ENCODE measurements around the gene TMEM35A.
"Not testable (repeated sequence)": the region's sequence is repeated elsewhere in the genome, so short reads cannot be mapped to it uniquely, and the experiment has no call there.

Gene TMEM35A, protein sequence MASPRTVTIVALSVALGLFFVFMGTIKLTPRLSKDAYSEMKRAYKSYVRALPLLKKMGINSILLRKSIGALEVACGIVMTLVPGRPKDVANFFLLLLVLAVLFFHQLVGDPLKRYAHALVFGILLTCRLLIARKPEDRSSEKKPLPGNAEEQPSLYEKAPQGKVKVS

DNA sequence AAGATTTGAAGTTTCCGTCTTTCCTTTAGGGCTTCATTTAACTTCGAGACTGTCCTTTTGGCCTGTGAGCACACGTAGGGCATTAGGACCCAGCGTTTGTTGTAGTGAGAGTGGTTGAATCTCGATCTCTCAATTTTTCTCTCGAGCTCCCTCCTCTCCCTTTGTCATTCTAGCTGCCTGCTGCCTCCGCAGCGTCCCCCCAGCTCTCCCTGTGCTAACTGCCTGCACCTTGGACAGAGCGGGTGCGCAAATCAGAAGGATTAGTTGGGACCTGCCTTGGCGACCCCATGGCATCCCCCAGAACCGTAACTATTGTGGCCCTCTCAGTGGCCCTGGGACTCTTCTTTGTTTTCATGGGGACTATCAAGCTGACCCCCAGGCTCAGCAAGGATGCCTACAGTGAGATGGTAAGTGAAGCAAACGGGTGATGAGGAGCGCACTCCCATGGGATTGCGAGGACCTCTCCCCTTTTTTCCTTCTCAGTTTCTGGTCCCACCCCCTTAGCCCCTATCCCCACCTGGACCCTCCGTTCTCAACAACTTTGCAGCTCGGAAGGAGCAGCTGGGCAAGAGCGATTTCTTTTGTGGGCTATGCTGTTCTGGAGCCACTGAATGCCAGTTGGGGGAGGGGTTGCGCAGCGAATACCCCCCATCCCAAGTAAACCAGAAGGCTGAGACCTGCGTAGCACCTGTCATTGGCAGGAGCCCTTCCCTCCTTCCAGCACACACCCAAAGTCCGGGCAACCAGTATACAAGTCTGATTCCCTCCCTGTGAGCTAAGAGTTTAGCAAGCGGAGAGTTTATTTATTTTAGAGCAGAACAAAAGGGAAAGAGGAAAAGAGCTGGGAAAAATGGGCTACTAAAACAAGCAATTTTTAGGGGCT is at the start of gene TMEM35A:
Gene TMEM35A (plus strand): TSS at position 164 of the 883 bp plus-strand sequence. CDS start 124 bp downstream, at position 288.
- DNase-seq (ENCODE audit: low read depth in 2 of 2) = no peak

DNA sequence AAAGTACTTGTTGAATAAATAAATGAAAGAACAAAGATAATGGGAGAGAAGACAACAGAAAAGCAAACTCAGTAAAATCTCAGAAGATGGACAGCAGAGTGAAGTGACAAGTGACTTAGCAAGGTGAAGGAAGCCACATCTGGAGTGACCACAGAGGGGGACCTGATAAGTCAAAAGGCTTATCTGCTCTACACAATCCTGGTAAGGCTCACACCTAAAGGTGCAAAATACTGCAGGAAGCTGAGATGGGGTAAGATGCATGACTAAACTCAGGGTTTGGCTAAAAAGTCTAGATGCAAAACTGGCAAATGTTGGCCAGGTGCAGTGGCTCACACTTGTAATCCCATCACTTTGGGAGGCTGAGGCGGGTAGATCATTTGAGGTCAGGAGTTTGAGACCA is 49.0 kb upstream of the TMEM35A start:
- DNase-seq (ENCODE audit: low read depth in 2 of 2) = no peak

DNA sequence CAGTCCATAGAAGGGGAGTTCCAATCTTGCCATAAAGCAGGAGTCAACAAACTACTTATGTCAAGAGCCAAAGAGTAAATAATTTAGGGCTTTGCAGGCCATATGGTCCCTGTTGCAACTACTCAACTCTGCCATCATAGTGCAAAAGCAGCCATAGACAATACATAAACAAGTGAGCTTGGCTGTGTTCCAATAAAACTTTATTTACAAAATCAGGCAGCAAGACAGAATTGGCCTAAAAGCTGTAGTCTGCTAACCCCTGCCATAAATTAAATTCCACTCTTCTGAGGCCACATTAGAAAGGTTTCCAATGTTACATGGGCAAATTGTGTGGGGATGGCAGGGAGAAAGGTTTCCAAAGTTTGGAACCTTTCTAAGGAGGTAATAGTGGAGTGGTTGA is 41.4 kb upstream of the TMEM35A start:
- no peak for DNase-seq (ENCODE audit: low read depth in 2 of 2)

DNA sequence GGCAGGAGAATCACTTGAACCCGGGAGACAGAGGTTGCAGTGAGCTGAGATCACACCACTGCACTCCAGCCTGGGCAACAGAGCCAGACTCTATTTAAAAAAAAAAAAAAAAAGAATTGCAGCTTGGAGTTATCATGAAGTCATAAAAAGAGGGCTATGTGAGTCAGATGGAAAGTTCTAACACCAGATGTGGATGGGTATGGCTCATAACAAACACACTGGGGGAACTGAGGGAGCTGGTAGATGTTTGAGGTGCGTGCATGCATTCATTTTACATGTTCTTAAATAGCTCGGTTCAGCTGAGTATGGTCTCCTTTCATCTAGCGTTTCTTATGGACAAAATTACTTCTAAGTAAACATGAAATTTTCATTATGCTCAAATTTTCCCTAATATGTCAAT is 38.5 kb upstream of the TMEM35A start:
- no peak for DNase-seq (ENCODE audit: low read depth in 2 of 2)

DNA sequence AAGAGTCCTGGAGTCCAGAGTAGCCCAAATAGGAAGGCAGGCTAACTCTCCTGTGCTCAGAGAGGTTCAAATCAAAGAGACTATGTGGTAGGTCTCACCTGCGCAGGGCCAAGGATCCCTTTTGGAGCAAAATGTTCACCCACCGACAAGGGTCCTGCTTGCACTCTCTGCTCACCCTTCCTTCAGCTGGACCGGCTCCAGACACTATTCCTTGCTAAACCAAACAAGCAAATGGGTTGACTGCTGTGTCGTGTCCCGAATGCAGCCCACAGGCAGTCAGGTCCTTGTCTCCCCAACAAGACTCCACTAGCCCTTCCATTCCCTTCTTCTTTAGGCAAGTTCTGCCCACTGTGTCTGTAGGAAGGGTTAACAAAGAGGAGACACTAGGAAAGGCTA is 27.5 kb upstream of the TMEM35A start:
- no peak for DNase-seq (ENCODE audit: low read depth in 2 of 2)

DNA sequence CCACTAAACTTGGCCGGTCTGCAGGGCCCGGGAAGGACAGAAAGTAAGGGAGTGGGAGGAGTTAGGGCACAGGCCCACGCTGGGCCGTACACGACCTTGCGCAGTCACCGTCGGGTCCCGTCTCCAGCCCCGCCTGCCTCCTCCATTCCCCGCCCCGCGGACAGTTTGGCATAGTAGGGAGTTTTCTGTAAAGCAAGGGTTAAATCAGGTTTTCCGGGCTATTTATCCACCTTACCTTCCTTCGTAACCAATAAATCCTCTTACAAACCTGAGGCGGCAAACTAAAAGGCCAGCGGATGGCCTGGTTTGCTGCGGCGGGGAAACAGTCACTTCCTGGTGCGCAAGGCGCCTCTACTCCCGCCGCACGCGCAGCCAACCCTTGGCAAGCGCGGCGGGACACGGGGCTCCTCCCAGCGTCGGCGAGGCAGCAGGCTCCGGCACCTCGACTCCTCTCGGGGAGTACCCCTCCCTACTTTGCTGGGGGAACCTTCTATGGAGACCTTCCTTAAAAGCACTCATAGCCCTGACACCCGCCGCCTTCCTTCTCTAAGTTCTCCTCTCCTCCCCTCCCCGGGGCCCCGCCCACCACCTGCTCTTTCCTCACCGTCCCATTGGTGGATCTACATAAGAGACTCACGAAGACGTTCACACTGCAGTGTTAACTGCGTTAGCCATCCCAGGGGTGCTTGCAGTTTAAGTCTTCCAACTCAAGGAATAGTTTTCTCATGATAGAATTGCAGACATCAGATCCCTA is 27.0 kb upstream of the TMEM35A start, which contains the start of gene TRMT2B:
Gene TRMT2B (minus strand): TSS at position 563 of the 754 bp plus-strand sequence. CDS start 9,822 bp downstream, outside the sequence.
- DNase-seq (ENCODE audit: low read depth in 2 of 2) = peak; percentile 59 to 63

DNA sequence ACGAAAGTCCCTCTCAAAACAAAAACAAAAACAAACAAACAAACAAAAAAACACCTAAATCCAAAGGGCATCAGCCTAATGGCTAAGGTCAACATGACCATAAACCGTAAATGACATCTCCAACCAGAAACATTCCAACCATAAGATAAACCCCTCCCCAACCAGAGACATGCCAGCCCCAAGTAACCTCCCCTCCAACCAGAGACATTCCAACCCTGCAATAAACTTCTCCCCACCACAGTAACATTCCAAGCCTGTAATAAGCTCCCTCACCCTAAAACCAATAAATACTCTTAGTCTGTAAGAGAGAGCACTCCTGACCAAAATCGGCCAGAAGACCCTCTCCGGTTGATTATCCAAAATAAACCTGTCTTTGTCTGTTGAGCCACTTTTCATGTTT is 22.1 kb upstream of the TMEM35A start:
- not testable (repeated sequence) for DNase-seq (ENCODE audit: low read depth in 2 of 2)

DNA sequence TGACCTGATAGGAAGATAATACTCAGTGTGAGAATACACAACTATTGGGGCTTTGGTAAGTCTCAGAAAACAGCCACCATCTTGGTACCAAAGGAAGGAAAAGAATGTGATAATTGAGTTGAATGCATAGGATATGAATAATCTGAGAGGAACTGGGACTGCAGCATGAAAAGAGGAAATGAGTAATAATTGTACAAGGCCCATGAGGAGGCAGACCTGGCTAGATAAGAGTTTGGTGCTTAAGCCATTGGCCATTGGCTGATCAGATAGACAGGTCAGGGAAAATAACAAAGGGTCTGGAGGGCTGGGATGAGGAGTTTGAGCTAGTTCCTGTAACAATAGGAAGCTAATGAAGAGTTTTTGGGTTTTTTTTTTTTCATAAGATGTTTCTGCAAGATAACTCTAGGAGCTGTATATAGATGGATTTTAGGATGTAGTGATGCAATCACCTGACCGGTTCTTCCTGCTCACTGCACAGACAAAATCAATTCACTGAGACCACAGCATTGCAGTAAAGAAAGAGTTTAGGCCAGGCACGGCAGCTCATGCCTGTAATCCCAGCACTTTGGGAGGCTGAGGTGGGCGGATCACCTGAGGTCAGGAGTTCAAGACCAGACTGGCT is 21.5 kb upstream of the TMEM35A start:
- no peak for DNase-seq (ENCODE audit: low read depth in 2 of 2)

DNA sequence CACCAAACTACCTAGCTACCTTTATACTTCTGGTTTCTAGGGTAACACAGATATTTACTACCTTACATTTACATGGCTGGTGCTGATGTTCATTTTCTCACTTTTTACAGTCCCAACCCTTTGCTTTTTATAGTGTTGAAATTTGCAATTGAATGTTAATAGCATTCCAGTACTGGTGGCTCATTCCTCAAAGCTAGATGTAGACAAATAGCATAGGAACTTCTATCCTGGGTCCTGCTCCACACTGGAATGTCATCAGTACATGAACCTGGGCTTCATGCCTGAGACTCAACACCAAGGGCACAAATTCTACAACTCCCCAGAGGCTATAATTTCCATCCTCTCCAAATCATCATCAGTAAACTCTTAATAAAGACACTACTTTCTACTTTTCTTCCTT is 16.5 kb upstream of the TMEM35A start:
- DNase-seq (ENCODE audit: low read depth in 2 of 2) = no peak

DNA sequence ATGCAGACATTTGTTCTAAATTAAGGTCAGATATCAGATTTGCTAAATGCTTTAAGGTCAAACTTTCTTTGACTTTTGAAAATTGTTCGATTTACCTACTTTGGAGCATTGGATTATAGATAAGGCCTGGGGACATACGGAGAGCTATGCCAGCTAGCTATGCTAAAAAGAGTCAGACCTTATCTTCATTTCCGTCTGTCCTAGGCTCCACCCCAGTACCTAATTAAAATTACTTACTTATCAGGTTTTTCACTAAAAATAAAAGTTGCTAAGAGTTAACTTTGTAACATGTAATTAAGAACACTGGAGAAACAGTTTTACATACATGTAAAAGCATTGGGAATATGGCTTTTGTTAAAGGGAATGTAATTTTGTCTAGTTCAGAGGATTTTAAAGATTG is 7.1 kb upstream of the TMEM35A start:
- DNase-seq (ENCODE audit: low read depth in 2 of 2) = no peak

DNA sequence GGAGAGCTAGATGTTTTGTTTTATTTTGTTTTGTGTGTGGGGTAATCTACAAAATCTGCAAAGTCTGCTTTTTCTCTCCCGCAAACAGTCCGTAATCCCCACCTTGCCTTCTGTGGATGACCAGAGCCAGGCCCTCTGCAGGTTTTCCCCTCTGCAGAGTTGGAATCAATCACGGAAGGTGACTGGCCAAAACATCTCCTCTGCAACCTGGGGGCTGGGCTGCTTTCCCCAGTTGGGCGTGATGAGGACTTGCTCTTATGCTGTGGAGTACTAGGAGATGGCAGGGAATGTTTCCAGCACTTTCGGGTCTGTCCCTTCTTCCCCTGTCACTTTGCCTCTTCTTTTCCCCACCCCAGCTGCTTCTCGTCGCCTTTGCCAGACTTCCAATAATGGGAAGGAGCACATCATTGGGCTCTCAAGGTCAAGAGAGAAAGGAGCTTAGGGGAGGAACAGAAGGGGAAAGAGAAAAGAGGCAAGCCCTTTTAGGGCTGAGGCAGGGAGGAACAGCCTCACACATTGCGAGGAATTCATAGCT is 1.1 kb downstream of the TMEM35A start:
- DNase-seq (ENCODE audit: low read depth in 2 of 2) = no peak

DNA sequence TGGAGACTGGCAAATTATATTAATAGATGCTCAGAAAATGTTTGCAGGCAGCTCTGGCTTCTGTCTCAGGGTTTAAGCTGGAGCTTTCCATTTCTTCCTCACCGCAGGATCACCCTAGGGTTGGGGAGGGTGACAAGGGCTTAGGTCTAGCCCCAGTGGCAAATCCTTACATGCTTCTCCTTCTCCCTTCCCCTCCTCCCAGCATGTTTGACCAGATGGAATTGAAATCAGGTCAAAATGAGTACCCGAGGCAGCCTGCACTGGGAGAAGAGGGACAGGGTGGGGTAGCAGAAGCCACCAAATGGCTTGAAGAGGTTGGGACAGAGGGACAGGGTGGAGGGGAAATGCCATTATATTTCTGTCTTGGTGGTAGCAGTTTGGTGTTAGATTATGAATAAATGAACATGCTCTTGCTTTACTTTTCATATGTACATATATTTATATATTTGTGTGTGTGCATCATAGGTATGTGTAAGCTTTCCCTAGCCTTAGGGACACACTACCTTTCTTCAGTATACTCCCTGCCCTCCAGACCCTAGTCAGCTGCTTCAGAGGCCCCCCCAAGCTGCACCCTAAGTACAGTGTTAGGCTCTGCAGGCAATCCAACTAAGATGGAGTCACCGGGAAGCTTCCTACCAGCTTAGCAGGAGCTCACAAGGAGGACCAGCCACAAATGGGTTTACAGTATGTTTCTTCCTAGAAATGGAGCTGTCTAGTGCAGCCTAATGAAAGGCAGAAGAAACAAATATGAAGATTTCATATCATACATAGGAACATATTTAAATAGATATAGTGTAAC is 1.8 kb downstream of the TMEM35A start:
- DNase-seq (ENCODE audit: low read depth in 2 of 2) = no peak

DNA sequence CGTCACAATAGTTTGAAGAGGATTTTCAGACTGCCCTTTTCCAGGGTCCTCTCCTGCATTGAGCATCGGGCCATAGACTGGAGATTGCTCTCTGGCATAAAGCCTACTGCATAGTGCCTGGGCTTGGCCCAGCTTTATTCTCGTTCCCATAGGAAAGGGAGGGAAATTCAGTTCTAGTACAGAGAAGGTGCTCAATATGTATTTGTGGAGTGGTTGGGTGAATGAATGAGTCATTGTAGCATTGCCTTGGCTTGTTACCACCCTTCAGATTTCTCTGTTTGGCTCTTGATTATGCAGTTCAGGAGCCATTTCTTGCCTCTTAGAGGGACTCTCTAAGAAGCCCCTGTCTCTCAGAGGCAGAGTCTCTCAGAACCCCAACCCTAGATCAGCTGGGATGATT is 2.6 kb downstream of the TMEM35A start:
- no peak for DNase-seq (ENCODE audit: low read depth in 2 of 2)

DNA sequence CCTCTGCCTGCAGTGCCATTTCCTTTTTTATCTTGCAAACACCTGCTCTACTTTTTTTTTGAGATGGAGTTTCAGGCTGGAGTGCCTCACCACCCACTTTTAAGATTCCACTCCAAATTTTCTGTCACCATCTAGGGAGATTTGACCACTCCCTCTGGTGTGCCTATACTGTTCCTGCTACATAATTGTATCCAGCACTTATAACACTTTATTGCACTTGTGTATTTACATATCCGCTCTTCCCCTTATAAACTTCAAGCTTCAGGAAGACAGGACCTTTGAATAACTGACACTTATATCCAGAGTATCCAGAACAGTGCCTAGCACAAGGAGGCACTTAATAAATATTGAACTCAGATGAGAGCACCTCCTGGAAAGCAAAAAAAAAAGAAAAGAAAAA is 13.1 kb downstream of the TMEM35A start:
- no peak for DNase-seq (ENCODE audit: low read depth in 2 of 2)

DNA sequence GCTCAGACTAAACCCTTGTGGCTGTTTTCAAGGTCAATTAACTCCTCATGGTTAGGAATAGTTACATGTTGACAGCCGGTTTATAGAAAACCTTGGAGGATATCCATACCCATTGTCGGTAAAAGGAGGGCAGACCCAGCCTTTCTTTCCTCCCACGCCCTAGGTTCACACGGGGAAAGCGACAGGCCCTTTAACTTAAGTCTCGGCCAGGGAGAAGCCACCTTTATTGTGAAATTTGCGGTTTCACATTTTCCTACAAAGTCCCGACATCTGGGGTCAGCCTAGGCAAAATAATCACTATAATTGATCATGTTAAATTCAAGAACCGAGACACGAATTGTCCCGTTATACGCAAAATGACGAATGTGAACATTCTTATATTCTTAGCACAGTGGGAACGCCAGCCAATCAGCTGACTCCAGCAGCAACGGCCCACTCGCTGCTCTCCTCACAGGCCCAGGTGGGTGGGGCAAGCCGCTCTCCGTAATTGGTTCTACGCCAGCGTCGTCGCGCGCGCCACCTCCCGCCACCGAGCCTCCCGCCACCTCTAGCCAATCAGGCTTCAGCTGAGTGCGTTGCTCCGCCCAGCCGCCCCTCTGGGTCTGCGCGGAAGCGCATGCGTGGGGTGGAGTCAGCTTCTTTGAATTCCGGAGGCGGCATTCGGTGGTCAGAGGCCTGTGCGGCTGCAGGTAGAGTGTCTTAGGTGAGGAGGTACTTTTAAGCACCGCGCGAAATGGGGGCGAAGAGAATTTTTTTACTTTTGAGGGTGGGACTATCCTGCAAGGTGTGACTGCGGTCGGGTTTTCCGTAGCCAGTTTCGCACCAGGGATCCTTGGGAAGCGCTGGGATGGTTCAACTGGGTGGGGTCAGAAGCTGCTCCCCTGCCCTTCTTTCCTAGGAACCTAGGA is 19.1 kb downstream of the TMEM35A start, which contains the start of gene CENPI:
Gene CENPI (plus strand): TSS at position 659 of the 908 bp plus-strand sequence. CDS start 2,867 bp downstream, outside the sequence.
- peak; percentile 87 to 88 for DNase-seq (ENCODE audit: low read depth in 2 of 2)

DNA sequence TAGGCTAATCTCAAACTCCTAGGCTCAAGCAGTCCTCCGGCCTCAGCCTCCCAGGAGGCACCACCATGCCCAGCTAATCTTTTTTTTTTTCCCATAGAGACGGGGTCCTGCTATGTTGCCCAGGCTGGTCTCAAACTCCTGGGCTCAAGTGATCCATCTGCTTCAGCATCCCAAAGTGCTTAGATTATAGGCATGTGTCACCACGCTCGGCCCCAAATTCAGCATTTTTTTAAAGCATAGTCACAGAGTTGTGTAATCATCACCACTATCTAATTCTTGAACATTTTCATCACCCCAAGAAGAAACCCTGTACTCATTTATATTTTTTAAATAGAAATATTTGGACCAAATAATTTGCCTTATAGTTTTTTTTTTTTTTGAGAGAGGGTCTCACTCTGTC is 29.6 kb downstream of the TMEM35A start:
- no peak for DNase-seq (ENCODE audit: low read depth in 2 of 2)

DNA sequence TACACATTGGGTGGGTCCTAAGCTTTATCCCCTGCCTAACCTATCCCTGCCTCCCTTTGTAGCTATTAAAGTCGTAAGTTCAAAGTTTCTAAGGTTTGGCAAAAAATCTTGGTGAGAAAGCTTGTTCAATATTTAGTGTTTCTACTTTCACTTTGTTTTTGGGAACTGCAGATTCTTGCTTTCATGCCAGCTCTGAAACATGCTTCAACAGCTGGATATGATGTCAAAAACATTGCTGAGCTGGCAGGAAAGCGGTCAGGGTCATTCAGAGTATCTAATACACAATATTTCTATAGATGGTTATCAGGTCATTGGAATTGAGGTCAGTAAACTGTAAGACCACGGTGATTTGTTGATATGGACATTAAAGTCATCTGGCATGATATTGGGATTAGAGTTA is 39.0 kb downstream of the TMEM35A start:
- DNase-seq (ENCODE audit: low read depth in 2 of 2) = no peak

DNA sequence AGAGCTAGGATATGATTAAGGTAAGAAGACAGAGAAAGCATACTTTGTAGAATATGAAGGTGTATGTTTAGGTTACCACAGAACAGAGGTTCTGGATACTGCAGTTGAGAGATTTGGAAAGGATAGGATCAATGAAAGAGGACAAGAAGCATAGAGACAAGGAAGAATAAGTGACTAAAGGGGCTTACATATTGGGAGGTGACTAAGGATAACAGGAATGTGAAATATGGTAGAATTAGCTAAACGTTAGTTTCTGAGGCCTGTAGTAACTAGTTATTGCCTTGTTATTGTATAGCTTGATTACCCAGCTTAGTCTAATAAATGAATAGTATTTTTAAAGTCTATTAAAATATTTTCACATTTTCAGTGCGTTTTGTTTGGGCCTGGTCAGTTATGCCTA is 57.6 kb downstream of the TMEM35A start:
- no peak for DNase-seq (ENCODE audit: low read depth in 2 of 2)
